Measurements from ENCODE around the gene GRK3.
A peak's percentile ranks its signal among the peaks of the same experiment; 100 is the strongest.
"Not testable (repeated sequence)": the region's sequence is repeated elsewhere in the genome, so short reads cannot be mapped to it uniquely, and the experiment has no call there.

The GRK3 gene

DNA sequence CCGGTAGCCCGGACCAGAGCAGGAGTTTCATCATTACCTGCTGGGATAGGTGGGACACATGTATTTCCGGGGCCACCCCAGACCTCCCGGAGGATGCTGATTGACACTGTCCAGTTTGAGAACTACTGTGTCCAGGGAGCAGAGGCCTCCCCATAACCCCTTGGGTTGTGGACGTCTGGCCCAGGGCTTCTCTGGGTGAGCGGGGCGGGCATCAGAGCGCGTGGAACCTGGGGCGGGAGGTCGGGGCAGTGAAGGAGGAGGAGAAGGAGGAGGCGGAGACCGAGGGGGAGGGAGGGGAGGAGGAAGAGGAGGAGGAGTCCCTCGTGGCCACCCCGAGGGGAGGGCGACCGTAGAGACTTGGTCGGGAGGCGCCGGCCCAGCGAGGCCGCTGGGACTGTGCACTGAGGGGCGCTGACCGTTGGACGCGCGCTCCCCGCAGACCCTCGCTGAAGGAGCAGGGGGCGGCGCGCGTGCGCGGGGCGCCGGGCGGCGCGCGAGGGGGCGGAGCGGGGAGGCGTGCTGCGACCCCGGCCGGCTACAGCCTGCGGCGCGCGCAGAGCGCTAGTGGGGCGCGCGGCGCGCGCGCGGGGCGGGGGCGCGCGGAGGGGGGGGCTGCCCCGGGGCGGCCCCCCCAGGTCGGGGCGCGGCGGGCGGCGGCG, at the start of gene GRK3:
Gene GRK3 (plus strand): TSS at position 356 of the 659 bp plus-strand sequence. CDS start 366 bp downstream, outside the sequence.
- peak; percentile 34 to 55 (median 52) for DNase-seq

DNA sequence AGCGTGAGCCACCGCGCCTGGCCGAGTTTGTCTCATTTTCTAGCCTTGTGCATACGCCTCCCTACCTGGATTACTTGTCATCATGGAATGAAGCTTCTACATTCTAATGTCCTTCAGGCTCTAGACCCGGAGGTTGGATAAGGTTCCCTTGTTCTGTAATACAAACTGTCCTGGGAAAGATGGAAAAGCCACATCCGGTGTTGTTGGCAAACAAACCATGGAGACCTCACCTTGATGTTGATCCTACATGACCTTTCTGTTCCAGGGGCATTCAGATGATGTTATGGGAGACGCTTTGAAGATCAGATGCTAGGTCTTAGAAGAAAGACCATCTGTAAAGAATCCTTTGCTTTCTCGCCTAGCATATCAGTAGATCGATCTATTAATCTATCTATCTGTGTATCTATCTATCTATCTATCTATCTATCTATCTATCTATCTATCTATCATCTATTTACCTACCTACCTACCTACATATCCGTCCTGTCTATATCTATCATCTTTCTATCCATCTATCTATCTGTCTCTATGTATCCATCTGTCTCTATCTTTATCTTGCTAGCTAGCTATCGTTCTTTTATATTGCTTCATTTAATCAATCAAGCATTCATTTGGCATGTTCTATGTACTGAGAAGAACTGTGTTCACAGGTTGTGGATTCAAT, 46.3 kb upstream of the GRK3 start:
- no peak for DNase-seq

DNA sequence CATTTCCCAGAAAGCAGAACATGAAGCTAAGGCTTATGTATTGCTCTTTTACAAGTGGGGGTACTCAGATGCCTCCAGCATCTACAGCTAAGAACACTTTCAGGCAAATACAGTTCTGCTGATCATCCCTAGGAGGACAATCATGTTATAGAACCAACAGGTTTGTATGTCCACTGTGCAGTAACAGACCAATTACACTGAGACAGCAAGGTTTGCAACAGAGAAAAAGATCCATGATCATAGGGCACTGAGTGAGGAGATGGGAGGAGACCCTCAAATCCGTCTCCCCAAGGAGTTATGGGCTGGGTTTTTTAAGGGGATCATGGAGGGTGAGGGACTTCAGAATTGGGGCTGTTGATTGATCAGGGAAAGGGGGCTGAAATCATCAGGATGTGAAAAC, 39.1 kb upstream of the GRK3 start:
- DNase-seq = no peak

DNA sequence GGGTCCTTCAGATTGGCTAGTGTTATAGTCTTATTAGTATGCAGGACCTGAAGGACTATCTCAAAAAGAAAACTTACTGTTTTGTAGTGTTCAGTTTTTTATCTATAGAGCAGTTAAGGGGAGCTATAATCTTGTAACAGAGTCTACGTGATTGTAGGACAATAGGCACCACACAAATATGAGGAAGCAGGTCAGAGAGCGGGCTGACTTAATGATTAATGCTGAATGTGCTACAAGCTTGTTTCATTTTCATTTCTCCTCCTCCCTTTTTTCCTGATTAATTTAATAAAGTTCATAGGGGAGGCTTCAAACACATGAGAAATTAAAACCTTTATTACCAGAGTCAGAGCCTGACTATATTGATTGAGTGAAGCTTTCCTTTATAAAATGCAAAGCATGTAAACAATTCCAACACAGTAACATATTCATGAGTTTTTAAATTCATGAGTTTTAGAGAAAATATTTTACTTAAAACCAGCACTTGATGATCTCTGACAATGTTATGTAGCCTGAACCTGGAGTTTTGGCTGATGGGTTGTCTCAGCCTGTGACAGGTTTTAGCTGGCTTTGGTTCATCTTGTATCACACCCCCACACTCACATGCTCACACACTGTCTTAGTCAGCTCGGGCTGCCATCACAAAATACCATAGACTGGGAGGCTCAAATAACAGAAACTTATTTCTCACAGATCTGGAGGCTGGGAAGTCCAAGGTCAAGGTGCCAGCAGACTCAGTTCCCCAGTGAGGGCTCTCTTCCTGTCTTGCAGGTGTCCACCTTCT, 38.5 kb upstream of the GRK3 start:
- DNase-seq = not testable (repeated sequence)

DNA sequence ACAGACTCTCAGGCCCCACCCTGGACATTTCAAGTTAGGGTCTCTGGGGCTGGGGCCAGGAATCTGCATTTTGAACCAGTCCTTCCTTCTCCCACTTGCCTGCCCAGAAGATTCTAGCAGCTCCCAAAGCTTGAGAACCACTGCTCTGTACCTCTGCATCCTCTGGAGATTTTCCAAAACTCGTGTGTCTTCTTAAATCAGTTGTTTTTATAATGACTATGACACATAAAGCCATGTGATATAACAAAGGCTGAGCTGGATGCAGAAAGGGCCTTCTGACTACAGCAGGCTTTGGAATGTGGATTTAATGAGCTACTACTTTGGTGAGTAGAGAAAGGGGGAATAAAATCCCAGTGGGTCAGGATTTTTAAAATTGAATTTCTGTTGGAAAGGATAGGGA, 37.5 kb upstream of the GRK3 start:
- DNase-seq = not testable (repeated sequence)

DNA sequence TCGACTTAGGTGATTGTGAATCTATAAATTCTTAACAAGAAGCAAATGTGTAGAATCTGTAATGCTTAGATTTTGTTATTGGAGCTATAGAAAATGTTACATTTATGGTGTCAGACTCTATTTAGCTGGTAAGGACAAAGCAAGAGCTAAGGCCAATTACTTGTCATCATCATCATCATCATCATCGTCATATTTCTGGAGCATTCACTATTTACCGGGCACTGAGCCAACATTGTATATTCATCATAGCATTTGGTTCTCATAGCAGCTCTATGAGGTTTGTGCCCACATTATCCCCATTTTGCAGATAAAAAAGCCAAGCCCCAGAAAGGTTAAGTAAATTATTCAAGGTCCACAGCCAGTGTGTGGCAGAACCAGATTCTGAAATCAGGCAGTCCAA, 36.4 kb upstream of the GRK3 start:
- DNase-seq = not testable (repeated sequence)

DNA sequence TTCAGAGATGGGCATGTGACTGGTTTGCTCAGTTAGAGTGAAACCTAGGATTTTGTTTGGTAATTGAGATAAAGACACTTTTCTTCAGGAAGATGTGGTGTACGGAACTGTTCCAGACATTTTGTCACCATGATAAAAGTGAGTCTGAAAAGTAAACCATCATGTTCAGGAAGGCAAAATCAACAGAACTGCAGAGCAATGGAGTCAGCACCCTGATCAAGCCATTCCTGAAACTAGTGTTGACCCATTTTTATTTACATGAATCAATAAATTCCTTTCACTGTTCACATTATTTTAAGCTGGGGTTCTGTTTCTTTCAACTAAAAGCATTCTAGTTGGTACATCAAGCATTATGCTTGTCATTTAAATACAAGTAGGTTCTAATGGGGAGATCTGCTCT, 35.4 kb upstream of the GRK3 start:
- not testable (repeated sequence) for DNase-seq

DNA sequence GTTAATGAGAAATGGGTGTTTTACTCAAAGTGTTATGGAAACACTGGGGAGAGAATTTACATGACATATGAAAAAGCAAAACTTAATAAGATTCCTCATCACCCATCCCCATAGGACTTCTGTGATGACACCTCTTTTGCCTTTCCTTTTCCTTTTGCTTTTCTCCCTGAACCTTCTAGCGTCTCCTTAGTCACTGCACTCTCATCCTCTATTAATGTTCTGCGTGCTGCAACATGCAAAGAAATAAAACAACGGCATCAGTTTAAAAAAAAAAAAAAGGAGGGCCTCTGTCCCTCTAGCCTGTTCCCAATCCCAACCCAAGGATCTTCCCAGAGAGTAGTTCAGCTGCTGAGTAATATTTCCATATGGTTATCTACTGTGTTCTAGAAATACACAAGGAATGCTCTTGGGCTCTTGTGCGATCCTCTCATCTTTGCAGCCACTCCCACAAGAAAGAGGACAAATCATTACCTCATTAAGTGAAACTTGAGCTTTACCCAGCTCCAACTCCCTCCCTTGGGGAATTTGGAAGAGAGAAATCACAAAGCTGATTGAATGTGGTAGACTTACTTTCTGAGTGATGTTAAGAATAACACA, 34.8 kb upstream of the GRK3 start:
- DNase-seq = not testable (repeated sequence)

DNA sequence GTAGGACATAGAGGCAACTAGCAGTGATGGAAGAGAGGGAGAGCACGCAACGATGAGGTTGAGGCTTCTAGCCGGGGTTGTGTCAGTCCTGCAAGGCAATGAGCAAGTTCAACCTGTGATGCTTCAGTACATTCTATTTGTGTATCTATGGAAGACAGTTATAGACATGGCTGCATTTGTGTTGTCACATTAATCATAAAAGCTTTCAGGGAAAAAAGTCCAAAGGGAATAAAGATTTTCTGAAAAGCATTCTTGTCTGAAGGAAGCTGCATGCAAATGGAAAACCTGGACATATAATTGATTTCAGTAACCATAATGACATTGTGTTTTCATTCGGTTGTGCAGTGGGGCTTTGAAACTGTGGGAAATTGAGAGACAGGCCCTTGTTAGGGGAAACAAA, 32.8 kb upstream of the GRK3 start:
- DNase-seq = not testable (repeated sequence)

DNA sequence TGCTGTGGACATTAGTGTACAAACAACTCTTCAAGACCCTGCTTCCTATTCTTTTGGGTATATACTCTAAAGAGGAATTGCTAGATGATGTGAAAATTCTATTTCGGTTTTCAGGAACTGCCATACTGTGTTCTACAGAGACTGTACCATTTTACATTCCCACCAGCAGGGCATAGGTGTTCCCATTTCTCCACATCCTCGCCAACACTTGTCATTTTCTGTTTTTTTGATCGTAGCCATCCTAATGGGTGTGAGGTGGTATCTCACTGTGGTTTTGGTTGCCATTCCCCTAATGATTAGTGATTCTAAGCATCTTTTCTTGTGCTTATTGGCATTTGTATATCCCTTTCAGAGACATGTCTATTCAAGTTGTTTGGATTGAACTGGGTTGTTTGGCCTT, 29.8 kb upstream of the GRK3 start:
- DNase-seq = no peak

DNA sequence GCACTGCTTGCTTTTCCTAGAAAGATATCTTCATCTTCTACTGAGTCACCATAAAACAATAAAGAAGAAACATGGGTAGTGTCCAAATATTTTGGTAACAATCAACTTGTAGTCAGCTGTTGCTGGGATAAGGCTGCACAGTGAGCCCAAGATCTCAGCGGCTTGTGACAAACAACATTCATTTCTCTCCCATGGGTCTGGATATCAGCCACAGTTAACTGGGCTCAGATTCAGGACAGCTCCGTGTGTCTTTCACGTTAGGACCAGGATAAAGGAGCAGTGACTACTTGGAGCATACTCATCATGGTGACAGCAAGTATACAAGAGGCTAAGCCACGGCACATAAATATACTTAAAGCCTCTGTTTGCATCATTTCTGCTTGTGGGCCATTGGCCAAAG, 27.9 kb upstream of the GRK3 start:
- DNase-seq = no peak

DNA sequence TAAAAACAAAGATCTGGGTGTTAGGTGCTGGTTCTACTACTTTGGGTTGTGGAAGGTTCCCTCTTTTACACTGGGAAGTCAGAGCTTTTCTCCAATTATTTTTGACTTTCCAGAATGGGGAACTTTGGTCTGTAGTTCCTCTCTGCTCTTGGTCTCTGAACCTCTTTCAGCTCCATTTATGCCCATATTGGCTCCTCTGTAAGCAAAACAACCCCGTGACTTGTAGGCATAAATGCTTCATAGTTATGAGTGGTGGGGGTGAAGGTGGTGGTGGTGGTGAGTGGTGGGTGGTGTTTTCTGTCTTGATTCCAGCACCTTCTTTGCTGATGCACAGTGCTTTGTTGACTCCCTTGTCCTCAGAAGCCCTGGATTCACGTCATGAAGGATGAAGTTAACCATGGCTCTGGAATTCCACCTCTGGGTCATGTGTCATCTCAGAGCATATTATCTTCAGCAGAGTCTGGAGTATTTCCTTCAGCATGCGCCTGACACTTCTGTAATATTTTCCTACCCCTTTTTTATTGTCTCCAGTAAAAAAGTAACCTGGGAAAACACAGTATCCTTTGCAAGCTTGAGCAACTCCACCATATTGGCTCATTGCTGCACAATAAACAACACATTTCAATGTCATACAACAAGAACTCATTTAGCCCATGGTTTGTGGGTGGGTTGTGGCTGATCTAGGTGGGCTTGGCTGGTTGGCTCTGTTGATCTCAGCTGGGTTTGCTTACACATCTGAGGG, 24.1 kb upstream of the GRK3 start:
- no peak for DNase-seq

DNA sequence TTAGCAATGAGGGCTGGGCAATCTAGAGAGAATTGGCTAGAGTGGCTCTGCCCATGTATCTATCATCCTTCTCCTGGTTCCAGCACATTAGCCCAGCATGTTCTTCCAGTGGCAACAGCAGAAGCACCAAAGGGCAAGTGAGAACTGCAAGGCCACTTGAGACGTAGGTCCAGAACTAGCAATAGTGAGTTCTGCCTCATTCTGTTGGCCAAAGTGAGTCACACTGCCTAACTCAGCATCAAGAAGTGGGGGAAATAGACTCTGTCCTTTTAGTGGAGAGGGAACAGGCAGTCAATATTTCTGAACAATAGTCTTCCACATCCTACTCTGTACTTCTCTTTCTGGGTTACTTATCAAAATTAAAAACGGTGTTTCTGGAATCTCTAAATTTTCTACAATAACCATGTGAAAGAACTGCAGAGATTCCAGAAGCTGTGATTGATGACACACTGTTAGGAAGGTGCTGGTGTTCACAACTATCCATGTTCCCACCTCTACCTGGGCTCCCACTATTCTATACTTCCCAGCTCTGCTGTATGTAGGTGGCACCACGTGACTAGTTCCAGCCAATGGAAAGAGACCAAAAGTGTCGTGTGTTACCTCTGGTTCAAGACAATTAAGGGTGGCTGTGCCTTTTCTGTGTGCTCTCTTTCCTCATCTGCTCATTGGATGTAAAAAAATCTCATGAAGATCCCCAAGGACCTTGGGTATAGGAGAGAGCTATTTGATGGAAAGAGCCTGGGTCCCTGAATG, 23.4 kb upstream of the GRK3 start:
- DNase-seq = no peak

DNA sequence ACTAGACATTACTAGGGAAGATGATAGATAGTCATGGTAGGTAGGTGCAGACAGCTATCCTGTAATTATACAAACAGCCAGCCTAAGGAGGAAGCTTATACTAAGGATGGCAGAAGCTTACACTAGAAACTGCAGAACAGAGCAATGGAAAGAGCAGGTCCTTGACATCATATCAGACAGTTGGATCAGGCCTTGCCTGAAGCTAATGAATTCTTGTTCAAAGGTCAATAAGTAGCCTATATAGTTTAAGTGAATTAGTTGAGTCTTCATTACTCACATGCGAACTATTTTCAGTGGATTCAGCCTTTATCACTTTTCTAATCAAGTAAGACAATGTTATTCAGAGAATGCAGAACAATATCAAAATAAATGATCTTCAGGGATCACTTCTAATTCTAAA, 22.3 kb upstream of the GRK3 start:
- no peak for DNase-seq

DNA sequence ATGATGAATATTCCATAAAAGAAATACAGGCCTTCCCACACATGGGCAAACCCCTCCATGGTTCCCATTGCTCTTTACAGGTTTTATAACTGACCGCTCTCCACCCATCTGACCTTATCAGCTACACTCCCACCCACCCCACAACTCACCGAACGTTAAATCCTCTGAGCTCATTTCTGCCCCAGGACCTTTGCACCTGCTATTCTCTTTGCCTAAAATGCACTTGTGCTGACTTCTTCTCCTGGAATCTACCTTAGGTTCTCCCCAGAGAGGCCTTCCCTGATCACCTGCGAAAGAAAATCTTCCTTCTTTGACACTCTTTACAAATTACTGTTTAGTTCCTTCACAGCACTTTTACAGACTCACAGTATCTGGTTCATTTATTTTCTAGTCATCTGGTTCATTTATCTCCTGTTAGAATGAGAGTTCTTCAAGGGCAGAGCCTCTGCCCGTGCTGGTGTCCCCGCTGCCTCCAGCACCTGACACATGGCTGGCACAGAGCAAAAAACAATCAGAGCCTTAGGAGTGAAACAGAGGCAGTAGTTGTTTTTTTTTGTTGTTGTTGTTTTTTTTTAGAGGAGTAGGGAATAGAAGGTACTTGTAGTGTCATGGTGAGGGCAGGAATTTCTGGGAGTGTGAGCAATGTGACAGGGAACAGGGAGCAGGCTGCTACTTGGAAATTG, 21.6 kb upstream of the GRK3 start:
- DNase-seq = no peak

DNA sequence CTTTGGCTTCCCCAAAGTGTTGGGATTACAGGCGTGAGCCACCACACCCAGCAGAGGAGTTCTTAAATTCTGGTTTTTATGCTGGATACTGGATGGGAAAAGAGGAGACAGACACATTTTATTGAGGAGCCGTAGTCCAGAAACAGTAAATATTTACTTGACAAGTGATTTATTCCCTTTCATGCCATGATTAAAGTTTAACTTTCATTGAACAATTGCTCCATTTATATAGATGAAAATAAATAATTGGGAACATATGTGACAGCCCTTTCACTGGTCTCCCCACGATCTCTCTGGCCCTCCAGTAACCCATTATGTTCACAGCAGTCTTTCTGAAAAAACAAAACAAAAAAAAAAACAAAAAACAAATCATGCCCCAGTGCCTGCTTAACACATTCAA, 19.3 kb upstream of the GRK3 start:
- DNase-seq = peak in 1 of 3 experiments; percentile 32

DNA sequence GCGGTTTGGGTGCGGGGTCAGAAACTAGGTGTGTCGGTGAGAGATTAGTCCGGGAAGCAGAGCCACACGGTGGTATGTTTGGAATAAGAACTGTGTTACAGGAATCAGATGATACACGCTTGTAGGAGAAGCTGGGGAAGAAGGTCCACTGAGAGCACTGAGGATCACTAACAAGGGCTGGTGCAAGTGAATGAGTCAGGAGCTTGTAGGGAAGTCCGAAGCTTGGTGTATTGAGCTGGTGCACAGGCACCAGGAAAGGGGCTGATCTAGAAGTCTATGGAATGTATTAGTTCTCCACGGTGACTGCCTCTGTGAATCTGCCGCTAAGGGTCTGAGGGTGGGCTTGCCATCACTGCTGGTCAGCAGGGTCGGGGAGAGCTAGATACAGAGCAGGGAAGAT, 18.8 kb upstream of the GRK3 start:
- no peak for DNase-seq

DNA sequence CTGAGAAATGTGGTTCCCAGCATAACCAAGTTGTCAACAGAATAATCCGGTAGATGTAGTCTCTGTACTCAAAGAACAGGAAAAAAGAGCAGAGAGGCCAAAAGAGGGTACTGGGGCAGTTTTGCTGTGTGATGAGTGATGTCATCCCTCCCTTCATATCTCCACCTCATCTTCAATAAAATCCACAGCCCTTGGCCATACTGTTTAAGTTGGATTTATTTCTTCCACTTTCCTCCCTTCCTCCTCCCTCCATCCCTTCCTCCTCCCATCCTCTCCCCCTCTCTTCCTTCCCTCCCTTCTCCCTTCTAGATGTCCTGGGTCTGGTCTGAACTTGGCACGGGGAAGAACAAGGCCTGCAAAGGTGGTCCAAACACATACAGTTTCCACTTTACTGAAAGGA, 18.2 kb upstream of the GRK3 start:
- DNase-seq = no peak

DNA sequence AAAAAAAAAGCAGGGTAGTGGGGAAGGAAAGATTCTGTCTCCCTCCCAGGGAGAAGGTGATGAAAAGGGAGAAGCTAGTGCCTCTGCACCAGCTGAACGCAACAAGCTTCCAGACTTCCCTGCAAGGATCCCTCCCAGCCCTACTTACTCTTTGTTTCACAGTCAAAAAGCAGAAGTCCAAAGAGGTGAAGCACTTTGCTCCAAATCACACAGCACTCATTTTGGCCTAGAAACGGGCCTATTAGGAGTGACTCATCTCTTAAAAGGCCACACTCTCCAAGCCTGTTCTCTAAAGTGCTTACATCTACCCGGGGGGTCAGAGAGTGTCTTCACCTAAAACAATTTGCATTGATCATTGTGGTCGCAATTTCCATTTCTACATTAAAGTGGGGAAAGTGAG, 17.7 kb upstream of the GRK3 start:
- DNase-seq = peak in 1 of 3 experiments; percentile 7

DNA sequence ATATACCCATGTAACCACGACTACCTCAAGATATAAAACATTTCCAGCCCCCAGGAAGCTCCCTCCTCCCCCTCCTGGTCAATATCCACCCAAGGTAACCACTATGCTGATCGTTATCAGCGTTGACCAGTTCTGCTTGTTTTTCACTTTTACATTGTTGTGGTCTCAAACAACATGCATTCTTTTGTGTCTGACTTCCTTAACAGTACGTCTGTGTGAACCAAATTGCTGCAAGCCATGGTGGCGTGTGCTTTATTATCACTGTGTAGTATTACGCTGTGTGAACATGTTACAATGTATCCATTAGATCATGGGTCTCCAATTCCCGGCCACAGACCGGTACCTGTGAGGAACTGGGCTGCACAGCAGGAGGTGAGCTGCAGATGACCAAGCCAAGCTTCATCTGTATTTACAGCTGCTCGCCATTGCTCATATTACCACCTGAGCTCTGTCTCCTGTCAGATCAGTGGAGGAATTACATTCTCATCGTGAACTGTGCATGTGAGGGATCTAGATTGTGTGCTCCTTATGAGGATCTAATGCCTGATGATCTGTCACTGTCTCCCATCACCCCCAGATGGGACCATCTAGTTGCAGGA, 15.5 kb upstream of the GRK3 start:
- no peak for DNase-seq

DNA sequence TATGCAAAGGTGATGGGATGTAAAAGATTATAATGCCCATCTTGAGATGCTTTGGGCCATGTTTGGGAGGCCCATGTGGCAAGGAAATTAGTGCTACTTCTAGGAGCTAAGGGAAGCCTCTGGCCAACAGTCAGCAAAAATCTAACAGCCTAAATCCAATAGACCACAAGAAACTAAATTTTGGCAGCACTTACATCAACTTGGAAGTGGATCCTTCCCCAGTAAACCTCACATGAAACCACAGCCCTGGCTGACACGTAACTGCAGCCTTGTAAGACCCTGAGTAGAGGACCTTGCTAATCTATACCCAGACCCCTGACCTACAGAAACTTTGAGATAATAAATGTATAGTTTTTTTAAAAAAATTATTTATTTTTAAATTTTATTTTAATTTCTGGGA, 13.1 kb upstream of the GRK3 start:
- DNase-seq = no peak

All from NCI-H1417 (cell line).